Hematopoietic multipotent progenitor cell (in vitro differentiated cells): Measurements from ENCODE around the gene MOBP. TPM values are rescaled to one million over a fixed set of nuclear protein-coding genes. Genes with fewer than 3 reads are reported as not detected.
"Not testable (repeated sequence)": the region's sequence is repeated elsewhere in the genome, so short reads cannot be mapped to it uniquely, and the experiment has no call there.

Experiments used
- DNase-seq, 3 donors: peaks; one replicate each; pipeline ENCODE4 v3.0.0-alpha.2; 2011 to 2015; ENCODE audit warnings: low read depth in 2 of 3, low spot score in 2 of 3
- total RNA-seq: library from RNA; depleted of rRNA; stranded (reverse); fragments of >200 nt; gene quantifications from one replicate; pipeline ENCODE4 v1.2.3, GENCODE V29; 2012

MOBP gene, protein sequence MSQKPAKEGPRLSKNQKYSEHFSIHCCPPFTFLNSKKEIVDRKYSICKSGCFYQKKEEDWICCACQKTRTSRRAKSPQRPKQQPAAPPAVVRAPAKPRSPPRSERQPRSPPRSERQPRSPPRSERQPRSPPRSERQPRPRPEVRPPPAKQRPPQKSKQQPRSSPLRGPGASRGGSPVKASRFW
- under 0.01 TPM for total RNA-seq

DNA sequence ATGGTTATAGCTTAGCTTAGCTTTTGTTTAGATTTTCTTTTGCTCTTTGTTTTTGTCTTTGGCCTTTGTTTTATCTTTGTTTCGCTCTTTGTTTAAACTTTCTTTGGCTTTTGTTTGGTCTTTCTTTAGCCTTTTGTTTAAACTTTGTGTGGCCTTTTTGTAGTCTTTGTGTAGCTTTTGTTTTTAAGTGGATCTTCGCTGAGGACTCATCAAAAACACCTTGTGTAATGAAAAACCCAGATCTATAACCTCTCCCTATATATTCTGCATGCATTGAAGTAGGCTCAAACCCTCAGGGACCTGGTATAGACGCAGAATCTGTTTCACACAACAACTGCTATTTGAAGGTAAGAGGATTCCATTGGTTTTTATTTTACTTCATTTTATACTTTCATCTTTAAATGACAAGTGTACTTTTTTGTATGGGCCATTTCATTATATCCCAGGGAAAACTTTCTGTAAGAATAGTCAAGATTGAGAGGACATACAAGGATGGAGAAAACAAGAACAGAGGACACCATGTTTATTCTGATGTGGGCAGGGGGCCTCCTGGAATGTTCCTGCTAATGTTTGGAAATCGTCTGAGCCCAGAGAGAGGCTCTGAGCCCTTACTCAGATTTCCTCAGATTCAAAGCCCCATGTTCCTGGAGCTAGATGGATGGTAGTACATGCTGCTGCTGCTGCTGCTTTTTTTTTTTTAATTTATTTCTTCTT, at the start of gene MOBP:
Gene MOBP, plus strand, starts transcription at position 287 of the 714 bp plus-strand sequence. CDS start 34,390 bp downstream, outside the sequence.
- DNase-seq, result no peak

DNA sequence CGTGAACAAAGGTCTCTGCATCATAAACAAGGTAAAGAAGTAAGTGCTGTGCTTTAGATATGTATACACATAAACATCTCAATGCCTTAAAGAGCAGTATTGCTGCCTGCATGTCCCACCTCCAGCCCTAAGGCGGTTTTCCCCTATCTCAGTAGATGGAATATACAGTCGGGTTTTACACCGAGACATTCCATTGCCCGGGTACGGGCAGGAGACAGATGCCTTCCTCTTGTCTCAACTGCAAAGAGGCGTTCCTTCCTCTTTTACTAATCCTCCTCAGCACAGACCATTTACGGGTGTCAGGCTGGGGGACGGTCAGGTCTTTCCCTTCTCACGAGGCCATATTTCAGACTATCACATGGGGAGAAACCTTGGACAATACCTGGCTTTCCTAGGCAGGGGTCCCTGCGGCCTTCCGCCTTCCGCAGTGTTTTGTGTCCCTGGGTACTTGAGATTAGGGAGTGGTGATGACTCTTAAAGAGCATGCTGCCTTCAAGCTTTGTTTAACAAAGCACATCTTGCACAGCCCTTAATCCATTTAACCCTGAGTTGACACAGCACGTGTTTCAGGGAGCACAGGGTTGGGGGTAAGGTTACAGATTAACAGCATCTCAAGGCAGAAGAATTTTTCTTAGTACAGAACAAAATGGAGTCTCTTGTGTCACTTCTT, 48.8 kb upstream of the MOBP start:
- not testable (repeated sequence) for DNase-seq

DNA sequence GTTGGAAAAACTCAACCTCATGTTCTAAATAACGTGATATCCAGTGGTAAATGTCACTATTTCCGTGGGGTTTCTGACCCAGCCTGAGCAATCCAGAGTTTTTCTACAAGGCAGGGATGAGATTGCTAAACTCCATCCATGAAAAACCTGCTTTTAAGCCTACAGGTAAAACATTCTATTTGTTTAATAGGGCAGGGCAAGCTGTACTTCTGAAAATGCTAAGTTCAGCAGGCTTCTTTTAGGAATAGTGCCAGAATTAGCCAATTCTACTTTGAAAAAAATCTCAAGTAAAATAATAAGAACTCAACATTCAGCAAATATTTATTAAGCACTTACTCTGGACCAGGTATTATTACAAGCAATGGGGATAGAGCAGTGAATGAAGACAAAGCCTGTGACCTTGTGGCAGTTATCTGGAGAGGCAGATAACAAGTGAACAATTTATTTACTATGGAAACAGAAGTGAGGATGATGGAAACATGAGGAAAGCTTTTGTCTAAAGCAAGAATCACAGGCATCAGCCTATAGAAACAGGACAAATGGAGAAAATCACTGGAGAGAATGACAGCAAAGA, 47.7 kb upstream of the MOBP start:
- no peak for DNase-seq

DNA sequence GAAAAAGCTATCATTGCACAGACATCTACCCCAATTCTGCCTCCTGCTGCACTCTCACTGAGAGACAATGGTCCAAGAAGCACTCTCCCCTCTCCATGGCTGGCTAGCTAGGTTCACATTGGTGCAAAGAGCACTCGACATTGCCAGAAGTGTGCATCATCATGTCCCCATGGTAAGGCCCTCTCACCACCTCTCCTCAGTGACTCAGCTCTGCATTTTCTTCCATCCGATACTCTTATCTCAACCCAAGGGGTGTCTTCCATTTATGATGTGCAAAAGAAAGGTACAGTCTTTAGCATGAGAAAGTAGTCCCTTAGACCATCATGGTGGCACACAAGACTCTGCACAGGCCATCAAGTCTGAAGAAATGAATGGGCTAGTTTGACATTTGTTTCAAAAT, 46.9 kb upstream of the MOBP start:
- DNase-seq, result no peak

DNA sequence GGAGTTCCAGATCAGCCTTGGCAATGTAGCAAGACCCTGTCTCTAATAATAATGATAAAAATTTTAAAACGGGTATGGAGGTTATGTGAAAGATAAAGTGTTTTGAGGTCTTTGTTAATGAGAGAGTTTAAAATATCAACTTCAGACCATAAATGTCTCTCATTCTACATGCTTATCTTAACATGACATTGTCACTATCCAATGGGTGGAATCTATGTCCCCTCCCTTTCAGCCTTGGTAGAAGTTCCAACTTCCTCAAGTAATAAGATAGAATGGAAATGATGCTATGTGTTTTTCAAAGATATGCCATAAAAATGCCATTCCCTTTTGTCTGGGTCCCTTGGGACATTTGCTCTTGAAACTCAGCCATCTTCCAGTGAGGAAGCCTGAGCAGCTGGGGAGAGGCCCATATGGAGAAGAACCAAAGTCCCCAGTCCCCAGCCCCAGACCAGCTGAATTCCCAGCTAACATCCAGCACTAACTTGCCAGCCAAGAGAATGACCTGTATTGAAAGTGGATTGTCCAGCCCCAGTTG, 44.0 kb upstream of the MOBP start:
- no peak for DNase-seq

DNA sequence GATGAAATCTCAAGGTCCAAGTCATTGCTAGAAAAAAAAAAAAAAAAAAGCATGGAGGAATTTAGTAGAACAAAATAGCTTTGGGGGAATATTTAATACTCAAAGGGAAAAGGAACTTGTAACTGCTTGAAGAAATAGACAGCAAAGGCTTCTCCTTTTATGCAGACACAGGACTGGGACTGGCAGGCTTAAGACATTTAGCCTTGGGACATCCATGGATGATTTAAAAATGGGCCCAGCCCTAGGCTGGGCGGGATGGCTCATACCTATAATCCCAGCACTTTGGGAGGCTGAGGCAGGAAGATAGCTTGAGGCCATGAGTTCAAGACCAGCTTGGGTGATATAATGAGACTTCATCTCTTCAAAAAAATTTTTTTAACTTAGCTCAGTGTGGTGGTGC, 41.2 kb upstream of the MOBP start:
- no peak for DNase-seq

DNA sequence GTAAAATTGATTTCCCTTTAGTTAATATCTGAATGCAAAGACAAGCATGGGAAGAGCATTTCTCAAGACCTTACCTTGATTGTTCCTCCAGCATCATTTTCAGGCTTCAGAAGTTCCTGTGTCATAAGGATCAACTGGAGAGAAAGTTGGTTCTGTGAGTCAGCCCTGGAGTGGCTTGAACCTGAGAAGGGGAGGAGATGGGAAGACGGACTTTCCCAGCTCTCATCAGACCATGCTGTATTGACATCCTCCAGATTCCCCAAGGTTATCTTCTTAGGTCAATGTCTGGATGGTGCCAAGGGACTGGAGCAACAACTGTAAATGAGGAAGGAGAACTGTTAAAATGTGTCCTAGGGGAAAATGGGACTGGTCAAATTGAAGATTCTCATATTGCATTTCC, 40.0 kb upstream of the MOBP start:
- DNase-seq, result no peak

DNA sequence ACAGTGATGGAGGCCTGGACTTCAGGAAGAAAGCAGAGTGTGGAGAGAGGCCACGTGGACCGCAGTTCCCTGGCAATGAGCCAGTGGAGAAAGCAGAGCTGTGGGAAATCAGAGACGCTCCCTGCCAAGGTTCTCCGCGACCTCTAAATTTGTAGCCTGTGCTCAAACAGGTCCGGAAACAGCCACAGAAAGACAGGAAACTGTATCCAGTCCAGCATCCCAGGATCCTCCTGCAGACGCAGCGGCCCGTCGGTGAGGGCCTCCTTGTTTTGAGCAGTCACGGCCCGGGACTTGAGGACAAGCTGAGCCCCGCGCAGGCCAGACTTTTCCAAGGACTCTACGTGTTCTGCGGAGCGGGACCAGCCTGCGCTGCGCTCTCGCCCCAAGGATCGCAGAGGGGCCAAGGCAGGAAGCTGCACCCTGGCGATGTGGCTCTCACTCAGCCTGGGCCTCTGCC, 38.7 kb upstream of the MOBP start:
- DNase-seq, result no peak

DNA sequence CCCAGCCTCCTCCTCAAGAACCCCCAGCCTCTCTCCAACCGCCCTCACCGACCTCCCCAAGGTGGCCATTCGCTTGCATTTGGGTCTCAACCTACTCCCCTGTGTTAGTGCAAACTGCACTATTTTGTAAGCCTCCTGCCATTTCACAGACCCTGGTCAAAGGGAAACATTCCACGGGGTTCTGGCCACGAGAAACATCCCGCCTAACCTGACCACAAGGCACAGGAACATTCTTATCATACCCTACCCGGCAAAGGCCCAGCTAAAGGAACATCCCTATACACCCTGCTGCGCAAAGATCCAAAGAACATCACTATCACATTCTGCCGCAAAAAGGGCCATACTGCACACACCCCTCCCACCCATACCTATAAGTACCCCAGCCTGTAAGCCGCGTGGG, 38.0 kb upstream of the MOBP start:
- DNase-seq, result no peak

DNA sequence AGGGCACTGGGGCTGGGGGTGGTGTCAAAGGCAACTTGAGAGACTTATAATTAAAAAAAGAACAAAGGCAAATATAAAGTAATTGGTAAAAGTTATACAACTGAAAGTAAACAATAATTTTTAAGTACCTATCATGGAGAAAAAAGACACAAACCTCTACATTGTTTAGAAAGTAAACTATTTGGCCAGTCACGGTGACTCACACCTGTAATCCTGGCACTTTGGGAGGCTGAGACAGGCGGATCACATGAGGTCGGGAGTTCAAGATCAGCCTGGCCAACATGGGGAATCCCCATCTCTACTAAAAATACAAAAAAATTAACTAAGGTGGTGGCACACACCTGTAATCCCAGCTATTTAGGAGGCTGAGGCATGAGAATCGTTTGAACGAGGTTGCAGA, 35.1 kb upstream of the MOBP start:
- no peak for DNase-seq

DNA sequence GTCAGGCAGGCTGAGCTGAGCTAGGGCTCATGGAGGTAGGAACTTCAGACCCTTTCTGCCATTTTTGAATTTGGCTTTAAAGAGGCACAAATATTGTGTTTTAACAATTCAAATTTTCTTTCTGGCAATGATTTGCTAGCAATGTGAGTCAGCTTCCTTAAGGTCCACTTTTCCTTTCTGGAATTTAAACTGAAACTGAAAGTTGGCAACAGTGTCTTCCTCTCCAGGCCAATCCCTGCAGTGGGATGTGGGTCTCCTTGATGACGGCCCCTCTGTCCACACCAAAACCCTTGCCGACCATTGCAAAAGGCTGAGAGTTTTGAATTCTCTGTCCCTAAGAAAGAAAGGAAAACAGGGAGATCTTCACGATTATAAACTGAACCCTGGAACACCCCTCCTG, 33.8 kb upstream of the MOBP start:
- DNase-seq, result no peak

DNA sequence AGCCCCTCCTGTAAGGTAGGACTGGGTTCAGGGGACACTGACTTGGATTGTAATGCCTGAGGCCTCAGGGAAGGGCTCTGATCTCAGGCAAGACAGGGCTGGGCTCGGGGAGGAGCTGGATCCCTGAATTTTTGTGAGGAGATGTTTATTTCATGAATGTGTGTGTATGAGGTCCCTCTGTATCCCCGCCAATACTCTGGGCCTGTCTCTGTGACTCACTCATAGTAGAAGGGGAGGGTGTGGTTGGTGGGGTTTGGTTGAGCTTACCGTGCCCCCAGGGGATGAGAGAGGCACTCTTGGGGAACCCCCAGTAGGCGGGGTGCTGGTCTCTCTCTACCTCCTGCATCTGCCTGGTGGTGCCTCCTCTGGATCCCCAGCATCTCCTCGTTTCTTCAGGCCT, 32.9 kb upstream of the MOBP start:
- no peak for DNase-seq

DNA sequence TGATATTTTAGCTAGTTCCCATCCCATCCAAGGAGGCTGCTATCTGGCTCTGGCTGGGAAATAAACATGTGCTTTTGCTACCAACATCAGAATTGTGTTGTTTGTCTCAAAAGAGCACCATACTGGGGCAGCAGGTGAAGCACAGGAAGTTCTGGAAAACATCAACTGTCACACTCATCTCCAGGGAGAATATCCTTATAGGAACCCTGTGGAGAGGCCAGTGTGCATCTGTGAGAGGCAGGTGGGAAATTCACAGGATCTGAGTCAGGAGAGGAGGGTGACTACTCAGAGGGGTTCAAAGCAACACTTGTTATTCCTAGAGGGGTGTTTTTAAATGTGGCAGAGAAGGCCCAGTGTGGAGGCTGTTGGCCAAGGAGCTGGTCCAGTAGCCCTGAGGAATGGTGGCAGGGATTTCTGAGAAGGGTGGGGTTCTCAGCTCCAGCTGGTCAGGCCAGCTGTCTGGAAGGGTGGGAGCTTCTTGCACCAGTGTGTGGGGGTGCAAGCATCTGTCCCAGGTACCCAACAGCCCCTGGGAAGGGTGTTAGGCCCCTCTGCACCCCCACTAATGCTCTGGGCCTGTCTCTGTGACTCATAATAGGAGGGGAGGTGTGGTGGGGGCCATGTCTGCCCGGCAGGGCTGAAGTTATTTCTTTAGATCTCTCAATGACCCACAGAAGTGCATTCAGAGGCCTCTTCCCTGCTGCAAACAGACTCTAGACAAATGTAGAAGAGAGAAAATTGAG, 32.3 kb upstream of the MOBP start:
- no peak for DNase-seq

DNA sequence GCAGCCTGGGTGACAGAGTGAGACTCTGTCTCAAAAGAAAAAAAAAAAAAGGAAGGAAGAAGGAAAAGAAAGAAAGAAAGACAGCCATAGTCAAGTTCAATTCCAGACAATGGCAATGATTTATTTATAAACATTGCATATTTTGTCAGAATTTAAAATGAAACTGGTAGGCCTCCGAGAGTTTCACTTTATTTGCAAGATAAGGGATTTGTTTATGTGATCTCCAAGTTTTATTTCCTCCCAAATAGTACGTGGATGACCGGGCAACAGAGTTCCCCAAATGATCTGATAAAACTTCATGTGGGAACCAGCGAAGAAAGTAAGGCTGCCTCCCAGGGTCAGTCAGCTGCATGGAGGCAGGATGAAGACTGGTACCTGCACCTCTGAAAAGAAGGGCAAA, 28.6 kb upstream of the MOBP start:
- no peak for DNase-seq

DNA sequence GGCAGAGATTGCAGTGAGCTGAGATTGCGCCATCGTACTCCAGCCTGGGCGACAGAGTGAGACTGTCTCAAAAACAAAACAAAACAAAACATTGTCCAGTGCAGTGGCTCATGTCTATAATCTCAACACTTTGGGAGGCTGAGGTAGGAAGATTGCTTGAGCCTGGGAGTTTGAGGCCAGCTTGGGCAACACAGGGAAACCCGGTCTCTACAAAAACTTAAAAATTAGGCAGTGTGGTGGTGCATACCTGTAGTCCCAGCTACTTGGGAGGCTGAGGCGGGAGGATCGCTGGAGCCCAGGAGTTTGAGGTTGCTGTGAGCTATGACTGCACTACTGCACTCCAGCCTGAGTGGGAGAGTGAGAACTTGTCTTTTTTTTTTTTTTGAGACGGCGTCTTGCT, 27.2 kb upstream of the MOBP start:
- no peak for DNase-seq

DNA sequence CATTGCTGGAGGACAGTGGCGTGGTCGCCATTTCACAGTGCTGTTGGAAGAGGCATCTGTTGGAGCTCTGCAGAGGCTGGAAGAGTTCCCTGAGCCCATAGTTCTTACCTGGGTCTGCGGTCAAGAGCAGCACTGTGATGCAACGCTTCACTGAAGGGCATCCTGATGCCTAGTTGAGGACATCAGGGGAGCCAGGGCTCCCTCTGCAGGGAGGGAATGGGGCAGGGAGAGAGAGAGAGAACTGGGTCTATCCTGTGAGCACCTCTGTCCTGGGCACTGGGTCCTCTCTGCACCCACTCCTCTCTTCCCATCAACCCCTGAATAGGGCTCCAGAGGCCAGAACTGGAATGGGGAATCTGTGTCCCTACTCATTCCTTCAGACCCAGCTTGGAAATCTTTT, 23.9 kb upstream of the MOBP start:
- DNase-seq, result no peak

DNA sequence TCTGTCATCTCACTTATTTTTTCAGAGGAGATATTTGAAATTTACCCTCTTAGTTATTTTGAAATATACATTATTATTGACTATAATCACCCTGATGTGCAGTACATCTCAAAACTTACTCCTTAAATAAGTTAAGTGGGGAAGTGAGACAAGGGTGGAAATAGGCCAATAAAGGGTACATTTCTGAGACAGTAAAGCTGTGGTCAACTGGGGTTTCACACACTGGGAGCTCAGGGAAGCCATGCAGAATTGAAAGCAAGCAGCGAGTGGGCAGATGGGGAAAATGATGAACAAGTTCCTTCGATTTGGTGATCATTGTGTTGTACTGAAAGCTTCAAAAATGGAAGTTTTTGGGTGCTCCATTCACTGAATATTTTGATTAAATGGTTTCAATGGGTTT, 21.6 kb upstream of the MOBP start:
- no peak for DNase-seq

DNA sequence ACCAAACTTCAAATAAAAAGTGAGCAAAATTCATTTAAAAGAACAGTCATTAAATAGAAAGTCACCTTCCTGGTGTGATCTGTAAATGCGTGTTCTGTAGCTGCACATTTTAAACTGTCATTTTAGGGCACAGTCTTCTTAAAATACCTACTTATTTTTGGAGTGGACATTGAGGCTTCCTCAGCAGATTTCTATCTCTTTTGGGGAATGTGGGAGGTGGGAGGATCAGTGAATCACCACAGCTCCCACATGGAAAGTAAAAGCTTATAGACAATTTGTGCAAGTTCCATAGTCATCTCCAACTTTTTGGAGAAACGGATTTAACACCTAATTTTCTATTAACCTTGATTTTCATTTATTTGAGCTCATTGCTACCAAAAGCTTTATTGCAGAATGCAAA, 21.0 kb upstream of the MOBP start:
- no peak for DNase-seq

DNA sequence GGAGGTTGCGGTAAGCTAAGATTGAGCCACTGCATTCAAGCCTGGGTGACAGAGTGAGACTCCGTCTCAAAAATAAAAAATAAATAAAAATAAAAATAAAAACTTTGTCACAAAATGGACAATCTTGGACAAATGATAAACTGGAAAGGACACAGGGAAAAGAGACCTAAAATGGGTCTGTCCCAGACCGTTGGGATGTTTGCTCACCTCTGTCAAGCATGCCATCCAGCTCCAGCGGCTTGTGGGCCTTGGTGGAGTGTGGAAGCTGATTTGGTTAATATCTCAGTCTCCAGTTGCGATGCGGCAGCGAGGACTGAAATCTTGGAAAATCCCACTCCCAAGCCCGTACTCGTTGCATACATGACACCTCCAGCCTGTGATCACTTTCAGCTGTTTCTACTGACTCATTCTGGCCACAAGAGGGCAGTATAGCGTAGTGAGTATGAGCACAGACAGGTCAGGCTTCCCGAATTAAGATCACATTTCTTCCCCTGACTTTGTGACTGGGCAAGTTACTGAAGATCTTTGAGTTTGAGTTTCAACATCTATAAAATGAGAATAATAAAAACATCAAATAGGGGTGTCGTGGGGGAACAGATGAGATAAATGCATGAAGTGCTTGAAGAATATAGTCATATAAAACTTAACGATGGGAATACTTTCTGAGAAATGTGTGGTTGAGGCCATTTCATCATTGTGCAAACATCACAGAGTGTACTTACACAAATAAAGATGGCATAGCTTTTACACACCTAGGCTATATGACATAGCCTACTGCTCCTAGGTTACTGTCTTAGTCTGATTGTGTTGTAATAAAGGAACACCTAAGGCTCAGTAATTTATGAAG, 19.6 kb upstream of the MOBP start:
- DNase-seq, result peak; percentile 49 to 81 (median 66)
